ENCODE measurements around the gene OR8S1. TPM values are rescaled to one million over a fixed set of nuclear protein-coding genes. Genes with fewer than 3 reads are reported as not detected.
"Not testable (repeated sequence)": the region's sequence is repeated elsewhere in the genome, so short reads cannot be mapped to it uniquely, and the experiment has no call there.

Gene OR8S1
- total and polyA plus RNA-seq, 2 experiments from 2014 or later = not detected

GRCh38 chr12:48506836-48507235 is 18.6 kb upstream of the OR8S1 start:
- not testable (repeated sequence) for DNase-seq (ENCODE audit: low read depth in 1 of 2, low spot score in 1 of 2); H3K27ac ChIP-seq; H3K36me3 ChIP-seq; H3K4me1 ChIP-seq (ENCODE audit: low read depth); H3K27me3 ChIP-seq; H3K9me3 ChIP-seq (ENCODE audit: low read depth); H3K4me3 ChIP-seq

GRCh38 chr12:48508987-48509386 is 16.4 kb upstream of the OR8S1 start:
- DNase-seq (ENCODE audit: low read depth in 1 of 2, low spot score in 1 of 2) = no peak
- no peak overlapping the region for H3K27ac ChIP-seq
- H3K36me3 ChIP-seq = no peaks in the 10 kb centered on the region
- no peaks in the 10 kb centered on the region for H3K27me3 ChIP-seq
- H3K4me3 ChIP-seq = no peak overlapping the region
- H3K4me1 ChIP-seq (ENCODE audit: low read depth) = no peaks in the 10 kb centered on the region
- no peaks in the 10 kb centered on the region for H3K9me3 ChIP-seq (ENCODE audit: low read depth)
- no peak for TF ChIP-seq CTCF (IDR thresholded peaks at IDR 0.05; ENCODE audit: low read depth, low read length)

- DNase-seq (ENCODE audit: low read depth in 1 of 2, low spot score in 1 of 2) = no peak
- Histone ChIP-seq H3K4me1 (ENCODE audit: low read depth) (no peaks in the 10 kb centered on the region), H3K9me3 (ENCODE audit: low read depth) (no peaks in the 10 kb centered on the region), H3K4me3 (no peak overlapping the region), H3K36me3 (no peaks in the 10 kb centered on the region), H3K27ac (no peak overlapping the region), H3K27me3 (no peaks in the 10 kb centered on the region)
- no peak for TF ChIP-seq CTCF (IDR thresholded peaks at IDR 0.05; ENCODE audit: low read depth, low read length)
Measured at GRCh38 chr12:48510111-48510510, 15.3 kb upstream of the OR8S1 start.

GRCh38 chr12:48512855-48513254 is 12.6 kb upstream of the OR8S1 start:
- DNase-seq (ENCODE audit: low read depth in 1 of 2, low spot score in 1 of 2) = no peak
- TF ChIP-seq CTCF (IDR thresholded peaks at IDR 0.05; ENCODE audit: low read depth, low read length) = no peak

GRCh38 chr12:48514728-48515127 is 10.7 kb upstream of the OR8S1 start:
- Histone ChIP-seq H3K9me3 (ENCODE audit: low read depth) (no peaks in the 10 kb centered on the region), H3K27ac (no peak overlapping the region), H3K4me1 (ENCODE audit: low read depth) (no peaks in the 10 kb centered on the region), H3K4me3 (no peak overlapping the region), H3K27me3 (no peaks in the 10 kb centered on the region), H3K36me3 (no peaks in the 10 kb centered on the region)
- no peak for TF ChIP-seq CTCF (IDR thresholded peaks at IDR 0.05; ENCODE audit: low read depth, low read length)
- DNase-seq (ENCODE audit: low read depth in 1 of 2, low spot score in 1 of 2) = no peak

More at GRCh38 chr12:48512855-48513254, 12.6 kb upstream of the OR8S1 start:
- Histone ChIP-seq H3K36me3 (no peaks in the 10 kb centered on the region), H3K27me3 (no peaks in the 10 kb centered on the region), H3K4me3 (no peak overlapping the region), H3K27ac (no peak overlapping the region), H3K9me3 (ENCODE audit: low read depth) (no peaks in the 10 kb centered on the region), H3K4me1 (ENCODE audit: low read depth) (no peaks in the 10 kb centered on the region)

- not testable (repeated sequence) for H3K9me3 ChIP-seq (ENCODE audit: low read depth); H3K4me1 ChIP-seq (ENCODE audit: low read depth); H3K4me3 ChIP-seq; H3K27me3 ChIP-seq; DNase-seq (ENCODE audit: low read depth in 1 of 2, low spot score in 1 of 2); H3K36me3 ChIP-seq; H3K27ac ChIP-seq
Measured at GRCh38 chr12:48520381-48520780, 5.1 kb upstream of the OR8S1 start.

Data from cardiac muscle cell (in vitro differentiated cells and primary cell).